RWPE2 (cell line): ENCODE data around the gene CASK.

Experiments used
- ATAC-seq: fragments of 200-7000 bp; cut with Tn5 transposase; 3 replicates; pipeline ENCODE4 v1.9.1; 2021; ENCODE audit warnings: low read depth
- DNase-seq: peaks from one replicate; pipeline ENCODE4 v3.0.0-alpha.2; 2020; ENCODE audit warnings: low spot score
- H3K27ac ChIP-seq: fragments of 450-650 bp; 2 replicates; pipeline ENCODE4 v1.5.1; 2017; ENCODE audit warnings: mild to moderate bottlenecking; ENCODE audit not compliant: poor library complexity, severe bottlenecking
- H3K27me3 ChIP-seq: fragments of 250-450 bp; sonication (Bioruptor Pico); 2 replicates; pipeline ENCODE4 v1.5.1; 2021; ENCODE audit warnings: mild to moderate bottlenecking, moderate library complexity; ENCODE audit not compliant: insufficient read depth, poor library complexity, severe bottlenecking
- H3K36me3 ChIP-seq: fragments of 250-450 bp; sonication (Bioruptor Pico); 2 replicates; pipeline ENCODE4 v1.5.1; 2020; ENCODE audit warnings: low read depth, mild to moderate bottlenecking, moderate library complexity
- H3K4me1 ChIP-seq: fragments of 250-450 bp; sonication (Bioruptor Pico); 2 replicates; pipeline ENCODE4 v1.5.1; 2021; ENCODE audit warnings: mild to moderate bottlenecking, moderate library complexity; ENCODE audit not compliant: insufficient read depth, poor library complexity, severe bottlenecking
- H3K4me3 ChIP-seq: fragments of 250-450 bp; sonication (Bioruptor Pico); 2 replicates; pipeline ENCODE4 v1.5.1; 2021; ENCODE audit warnings: mild to moderate bottlenecking, moderate library complexity; ENCODE audit not compliant: severe bottlenecking
- H3K9me3 ChIP-seq: fragments of 250-450 bp; sonication (Bioruptor Pico); 2 replicates; pipeline ENCODE4 v1.5.1; 2021; ENCODE audit warnings: mild to moderate bottlenecking, moderate library complexity; ENCODE audit not compliant: severe bottlenecking
- TF ChIP-seq, protein P1 (sequence below): fragments of 450-650 bp; IDR thresholded peaks from one replicate; pipeline ENCODE4 v1.5.1; 2017; ENCODE audit warnings: mild to moderate bottlenecking, moderate library complexity; ENCODE audit not compliant: poor library complexity, severe bottlenecking

CASK gene

GRCh38 chrX:41664908-41665307 is 258.4 kb downstream of the CASK start:
- TF ChIP-seq, protein P1, sequence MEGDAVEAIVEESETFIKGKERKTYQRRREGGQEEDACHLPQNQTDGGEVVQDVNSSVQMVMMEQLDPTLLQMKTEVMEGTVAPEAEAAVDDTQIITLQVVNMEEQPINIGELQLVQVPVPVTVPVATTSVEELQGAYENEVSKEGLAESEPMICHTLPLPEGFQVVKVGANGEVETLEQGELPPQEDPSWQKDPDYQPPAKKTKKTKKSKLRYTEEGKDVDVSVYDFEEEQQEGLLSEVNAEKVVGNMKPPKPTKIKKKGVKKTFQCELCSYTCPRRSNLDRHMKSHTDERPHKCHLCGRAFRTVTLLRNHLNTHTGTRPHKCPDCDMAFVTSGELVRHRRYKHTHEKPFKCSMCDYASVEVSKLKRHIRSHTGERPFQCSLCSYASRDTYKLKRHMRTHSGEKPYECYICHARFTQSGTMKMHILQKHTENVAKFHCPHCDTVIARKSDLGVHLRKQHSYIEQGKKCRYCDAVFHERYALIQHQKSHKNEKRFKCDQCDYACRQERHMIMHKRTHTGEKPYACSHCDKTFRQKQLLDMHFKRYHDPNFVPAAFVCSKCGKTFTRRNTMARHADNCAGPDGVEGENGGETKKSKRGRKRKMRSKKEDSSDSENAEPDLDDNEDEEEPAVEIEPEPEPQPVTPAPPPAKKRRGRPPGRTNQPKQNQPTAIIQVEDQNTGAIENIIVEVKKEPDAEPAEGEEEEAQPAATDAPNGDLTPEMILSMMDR: no peak
- Histone ChIP-seq H3K27me3 (no peaks in the 10 kb centered on the region), H3K4me3 (no peak overlapping the region), H3K36me3 (no peaks in the 10 kb centered on the region; the same call in 1 of the 2 replicates), H3K27ac (no peak overlapping the region), H3K9me3 (no peaks in the 10 kb centered on the region), H3K4me1 (no peaks in the 10 kb centered on the region)
- DNase-seq: no peak
- ATAC-seq: no peak

GRCh38 chrX:41664375-41664901 is 258.9 kb downstream of the CASK start:
- ATAC-seq (no peak), DNase-seq (no peak)
- no peaks in the 10 kb centered on the region; the same call in 1 of the 2 replicates for H3K36me3 ChIP-seq

GRCh38 chrX:41661366-41662095 is 261.8 kb downstream of the CASK start:
- H3K27me3 ChIP-seq: no peaks in the 10 kb centered on the region
- H3K4me1 ChIP-seq: no peaks in the 10 kb centered on the region
- no peak overlapping the region for H3K27ac ChIP-seq

More at GRCh38 chrX:41664375-41664901, 258.9 kb downstream of the CASK start:
- Histone ChIP-seq H3K4me3 (no peak overlapping the region), H3K4me1 (no peaks in the 10 kb centered on the region), H3K27ac (no peak overlapping the region), H3K9me3 (no peaks in the 10 kb centered on the region), H3K27me3 (no peaks in the 10 kb centered on the region)
- TF ChIP-seq, protein P1: no peak

DNA sequence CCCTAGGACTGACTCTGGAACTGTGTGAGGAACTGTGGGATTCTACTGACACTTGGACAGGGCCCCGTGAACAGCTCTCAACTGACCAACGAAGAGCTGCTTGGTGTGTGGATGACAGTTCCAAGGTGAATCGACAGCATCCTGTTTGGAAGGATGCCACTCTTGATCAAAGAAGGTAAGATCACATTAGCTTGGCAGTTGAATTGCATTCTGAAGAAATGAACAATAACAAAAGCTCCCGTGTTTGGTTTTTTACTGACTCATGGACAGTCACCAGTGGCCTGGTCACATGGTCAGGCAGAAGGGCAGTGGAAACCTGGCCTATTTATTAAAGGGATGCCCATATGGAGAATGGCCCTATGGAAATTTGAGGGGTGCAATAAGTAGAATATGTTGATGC is 267.7 kb downstream of the CASK start:
- Histone ChIP-seq H3K27ac (no peak overlapping the region), H3K9me3 (no peaks in the 10 kb centered on the region), H3K4me1 (no peaks in the 10 kb centered on the region), H3K4me3 (no peak overlapping the region), H3K36me3 (no peaks in the 10 kb centered on the region; the same call in 1 of the 2 replicates), H3K27me3 (no peaks in the 10 kb centered on the region)
- TF ChIP-seq, protein P1: no peak
- DNase-seq: no peak
- peak; percentile 66 for ATAC-seq

More at GRCh38 chrX:41661366-41662095, 261.8 kb downstream of the CASK start:
- DNase-seq: no peak
- ATAC-seq: no peak
- TF ChIP-seq, protein P1: no peak
- H3K36me3 ChIP-seq: no peaks in the 10 kb centered on the region; the same call in 1 of the 2 replicates
- H3K4me3 ChIP-seq: no peak overlapping the region
- no peaks in the 10 kb centered on the region for H3K9me3 ChIP-seq

- Histone ChIP-seq H3K4me3 (no peak overlapping the region), H3K27ac (no peak overlapping the region), H3K9me3 (no peaks in the 10 kb centered on the region), H3K4me1 (no peaks in the 10 kb centered on the region), H3K27me3 (no peaks in the 10 kb centered on the region), H3K36me3 (no peaks in the 10 kb centered on the region; the same call in 1 of the 2 replicates)
- DNase-seq: no peak
- no peak for ATAC-seq
- TF ChIP-seq, protein P1: no peak
Measured at GRCh38 chrX:41655101-41655500, 268.3 kb downstream of the CASK start.
